Transverse colon (tissue), 4 donors: Measurements from ENCODE around the gene CRTC1.
"Not testable (repeated sequence)": the region's sequence is repeated elsewhere in the genome, so short reads cannot be mapped to it uniquely, and the experiment has no call there.

Source experiments
- CTCF ChIP-seq, 5 experiments: fragments of 200-600 bp in 3 of 5; fragments of 450-650 bp in 2 of 5; sonication (generic) in 3 of 5; IDR thresholded peaks; 1 replicate in 2 of 5; 2 replicates in 3 of 5; pipeline ENCODE4 v1.5.1; 2016 to 2017; ENCODE audit warnings: antibody characterized with exemption in 5 of 5, inconsistent platforms in 3 of 5, mild to moderate bottlenecking in 2 of 5, moderate library complexity in 1 of 5
- EP300 ChIP-seq: sonication (generic); formaldehyde crosslinking; IDR thresholded peaks from one replicate; pipeline ENCODE4 v1.6.1; 2017; ENCODE audit warnings: antibody characterized with exemption, low read depth
- POLR2A ChIP-seq: fragments of 450-650 bp; IDR thresholded peaks from one replicate; pipeline ENCODE4 v1.6.1; 2016; ENCODE audit warnings: antibody characterized with exemption, mild to moderate bottlenecking, moderate library complexity
- POLR2AphosphoS5 ChIP-seq, 3 donors: sonication (generic); formaldehyde crosslinking; IDR thresholded peaks; one replicate each; pipeline ENCODE4 v1.6.1; 2016; ENCODE audit warnings: antibody characterized with exemption in 3 of 3

GRCh38 chr19:18733762-18734332 lies 50.4 kb downstream of the CRTC1 start:
- TF ChIP-seq CTCF (IDR thresholded peaks at IDR 0.05); POLR2A; EP300; POLR2AphosphoS5 (IDR thresholded peaks at IDR 0.05): not testable (repeated sequence)
